ENCODE results near the gene AXL.

GRCh38 chr19:41299046-41299754 lies 80.2 kb downstream of the AXL start:
- TF ChIP-seq, protein P1, sequence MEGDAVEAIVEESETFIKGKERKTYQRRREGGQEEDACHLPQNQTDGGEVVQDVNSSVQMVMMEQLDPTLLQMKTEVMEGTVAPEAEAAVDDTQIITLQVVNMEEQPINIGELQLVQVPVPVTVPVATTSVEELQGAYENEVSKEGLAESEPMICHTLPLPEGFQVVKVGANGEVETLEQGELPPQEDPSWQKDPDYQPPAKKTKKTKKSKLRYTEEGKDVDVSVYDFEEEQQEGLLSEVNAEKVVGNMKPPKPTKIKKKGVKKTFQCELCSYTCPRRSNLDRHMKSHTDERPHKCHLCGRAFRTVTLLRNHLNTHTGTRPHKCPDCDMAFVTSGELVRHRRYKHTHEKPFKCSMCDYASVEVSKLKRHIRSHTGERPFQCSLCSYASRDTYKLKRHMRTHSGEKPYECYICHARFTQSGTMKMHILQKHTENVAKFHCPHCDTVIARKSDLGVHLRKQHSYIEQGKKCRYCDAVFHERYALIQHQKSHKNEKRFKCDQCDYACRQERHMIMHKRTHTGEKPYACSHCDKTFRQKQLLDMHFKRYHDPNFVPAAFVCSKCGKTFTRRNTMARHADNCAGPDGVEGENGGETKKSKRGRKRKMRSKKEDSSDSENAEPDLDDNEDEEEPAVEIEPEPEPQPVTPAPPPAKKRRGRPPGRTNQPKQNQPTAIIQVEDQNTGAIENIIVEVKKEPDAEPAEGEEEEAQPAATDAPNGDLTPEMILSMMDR (conservative IDR thresholded peaks at IDR 0.05 in 1 of 2, IDR thresholded peaks at IDR 0.05 in 1 of 2; ENCODE audit: extremely low read depth in 1 of 2, insufficient read depth in 1 of 2, low read depth in 1 of 2, low read length in 2 of 2), result no peak
- TF ChIP-seq EZH2 (IDR thresholded peaks at IDR 0.05; ENCODE audit: borderline replicate concordance, low read length), result no peak

All from mammary epithelial cell (primary cell).